ENCODE data around the gene PORCN. TPM values are rescaled to one million over a fixed set of nuclear protein-coding genes. Genes with fewer than 3 reads are reported as not detected.
"Not testable (repeated sequence)": the region's sequence is repeated elsewhere in the genome, so short reads cannot be mapped to it uniquely, and the experiment has no call there.

The PORCN gene
- total and polyA plus RNA-seq, 7 donors, result 4.8 to 12.2 (median 8.6) TPM

GRCh38 chrX:48548871-48549270, 40.1 kb downstream of the PORCN start:
- WGBS, 3 donors, result 89 to 98% (median 95%) methylated on average over 3 of the region's 3 CpGs
- DNase-seq (no peak), ATAC-seq (no peak)
- TF ChIP-seq CTCF (IDR thresholded peaks at IDR 0.05), result no peak
- Histone ChIP-seq H3K27ac (no peak overlapping the region), H3K4me1 (no peaks in the 10 kb centered on the region), H3K9me3 (no peaks in the 10 kb centered on the region), H3K36me3 (ENCODE audit: insufficient read depth in 1 of 2, low read depth in 1 of 2) (peaks cover 0 to 42% of the 10 kb centered on the region in 2 donors), H3K4me3 (no peak overlapping the region), H3K27me3 (ENCODE audit: insufficient read depth in 3 of 3, low read length in 2 of 3) (no peaks in the 10 kb centered on the region)
- intact Hi-C loops (cut with DNase I), result no loop called here

- H3K36me3 ChIP-seq (ENCODE audit: insufficient read depth in 1 of 2, low read depth in 1 of 2), result peaks cover 7 to 51% of the 10 kb centered on the region in 2 donors
- WGBS, 3 donors, result 82 to 90% (median 89%) methylated on average over 9 of the region's 9 CpGs
- DNase-seq, result not testable (repeated sequence)
Measured at GRCh38 chrX:48555731-48556325, 47.0 kb downstream of the PORCN start.

GRCh38 chrX:48558271-48558670, 49.5 kb downstream of the PORCN start:
- intact Hi-C loops (cut with DNase I), result no loop called here
- Histone ChIP-seq H3K27ac (no peak overlapping the region), H3K27me3 (ENCODE audit: insufficient read depth in 3 of 3, low read length in 2 of 3) (peaks cover 0 to 3% (median 0%) of the 10 kb centered on the region in 3 donors), H3K4me3 (no peak overlapping the region), H3K9me3 (no peaks in the 10 kb centered on the region), H3K36me3 (ENCODE audit: insufficient read depth in 1 of 2, low read depth in 1 of 2) (peaks cover 7 to 60% of the 10 kb centered on the region in 2 donors), H3K4me1 (no peaks in the 10 kb centered on the region)
- TF ChIP-seq CTCF (IDR thresholded peaks at IDR 0.05), result no peak
- 66 to 76% (median 72%) methylated on average over 4 of the region's 4 CpGs for WGBS, 3 donors
- no peak for DNase-seq
- ATAC-seq, result peak; percentile 46 to 80 (median 68)

More at GRCh38 chrX:48555731-48556325, 47.0 kb downstream of the PORCN start:
- intact Hi-C loops (cut with DNase I); ATAC-seq; H3K4me3 ChIP-seq; H3K9me3 ChIP-seq; H3K27me3 ChIP-seq (ENCODE audit: insufficient read depth in 3 of 3, low read length in 2 of 3); H3K27ac ChIP-seq; H3K4me1 ChIP-seq: not testable (repeated sequence)

- DNase-seq, result no peak
- H3K36me3 ChIP-seq (ENCODE audit: insufficient read depth in 1 of 2, low read depth in 1 of 2), result peaks cover 7 to 59% of the 10 kb centered on the region in 2 donors
- 95% methylated on average over 18 to 24 of the region's 24 CpGs for WGBS, 3 donors
- H3K4me3 ChIP-seq, result no peak overlapping the region
- peaks cover 0 to 3% (median 0%) of the 10 kb centered on the region in 3 donors for H3K27me3 ChIP-seq (ENCODE audit: insufficient read depth in 3 of 3, low read length in 2 of 3)
- no peak for TF ChIP-seq CTCF (IDR thresholded peaks at IDR 0.05)
- no peak overlapping the region for H3K27ac ChIP-seq
- H3K4me1 ChIP-seq, result no peaks in the 10 kb centered on the region
- H3K9me3 ChIP-seq, result no peaks in the 10 kb centered on the region
- intact Hi-C loops (cut with DNase I), result no loop called here
- no peak for ATAC-seq
Measured at GRCh38 chrX:48559636-48560035, 50.8 kb downstream of the PORCN start.

GRCh38 chrX:48560056-48560455, 51.3 kb downstream of the PORCN start:
- DNase-seq (no peak), ATAC-seq (no peak)
- H3K4me3 ChIP-seq, result no peak overlapping the region
- H3K27me3 ChIP-seq (ENCODE audit: insufficient read depth in 3 of 3, low read length in 2 of 3), result peaks cover 0 to 3% (median 0%) of the 10 kb centered on the region in 3 donors
- no peak overlapping the region for H3K27ac ChIP-seq
- TF ChIP-seq CTCF (IDR thresholded peaks at IDR 0.05), result no peak
- 92 to 97% (median 94%) methylated on average over 12 to 14 of the region's 14 CpGs for WGBS, 3 donors
- H3K36me3 ChIP-seq (ENCODE audit: insufficient read depth in 1 of 2, low read depth in 1 of 2), result peaks cover 7 to 55% of the 10 kb centered on the region in 2 donors
- no peaks in the 10 kb centered on the region for H3K4me1 ChIP-seq
- H3K9me3 ChIP-seq, result no peaks in the 10 kb centered on the region
- intact Hi-C loops (cut with DNase I), result no loop called here

All from psoas muscle (tissue), 8 donors.